Effector memory CD4-positive, alpha-beta T cell (primary cell): ENCODE measurements around the gene ZNF678.
"Not testable (repeated sequence)": the region's sequence is repeated elsewhere in the genome, so short reads cannot be mapped to it uniquely, and the experiment has no call there.

Experiments used
- DNase-seq, 3 donors: peaks; one replicate each; pipeline ENCODE4 v3.0.0-alpha.2; 2020
- H3K27ac ChIP-seq: 2 replicates; pipeline ENCODE4 v1.7.0; 2013; ENCODE audit warnings: mild to moderate bottlenecking, low read length, moderate library complexity; ENCODE audit not compliant: insufficient read depth, poor library complexity, severe bottlenecking
- H3K27me3 ChIP-seq: replicated peaks from 2 replicates; pipeline ENCODE4 v1.7.0; 2013; ENCODE audit warnings: mild to moderate bottlenecking, low read length; ENCODE audit not compliant: insufficient read depth, control insufficient read depth, poor library complexity, severe bottlenecking
- H3K36me3 ChIP-seq: 2 replicates; pipeline ENCODE4 v1.7.0; 2013; ENCODE audit warnings: mild to moderate bottlenecking, low read length, moderate library complexity; ENCODE audit not compliant: control insufficient read depth, insufficient read depth
- H3K4me1 ChIP-seq: 2 replicates; pipeline ENCODE4 v1.7.0; 2013; ENCODE audit warnings: low read length, mild to moderate bottlenecking; ENCODE audit not compliant: control insufficient read depth, insufficient read depth, poor library complexity, severe bottlenecking
- H3K4me3 ChIP-seq: 2 replicates; pipeline ENCODE4 v1.7.0; 2013; ENCODE audit warnings: low read length, low read depth, mild to moderate bottlenecking; ENCODE audit not compliant: insufficient read depth, poor library complexity, severe bottlenecking
- H3K9me3 ChIP-seq: 2 replicates; pipeline ENCODE4 v1.7.0; 2013; ENCODE audit warnings: mild to moderate bottlenecking, low read length, moderate library complexity; ENCODE audit not compliant: control insufficient read depth

Gene ZNF678

GRCh38 chr1:227551881-227552280 lies 11.5 kb upstream of the ZNF678 start:
- not testable (repeated sequence) for H3K36me3 ChIP-seq, H3K27me3 ChIP-seq, H3K27ac ChIP-seq, H3K4me3 ChIP-seq, H3K4me1 ChIP-seq, H3K9me3 ChIP-seq, DNase-seq

- no peak for DNase-seq
- no peaks in the 10 kb centered on the region for H3K4me1 ChIP-seq
- H3K4me3 ChIP-seq, result no peak overlapping the region
- no peaks in the 10 kb centered on the region for H3K36me3 ChIP-seq
- H3K9me3 ChIP-seq, result no peaks in the 10 kb centered on the region
- H3K27me3 ChIP-seq, result peaks cover 3% of the 10 kb centered on the region
- no peak overlapping the region for H3K27ac ChIP-seq
These were observed 7.1 kb upstream of the ZNF678 start for GRCh38 chr1:227556288-227556687.

GRCh38 chr1:227557962-227558725 lies 5.2 kb upstream of the ZNF678 start:
- Histone ChIP-seq H3K27ac (no peak overlapping the region), H3K36me3 (no peaks in the 10 kb centered on the region), H3K4me3 (no peak overlapping the region), H3K9me3 (no peaks in the 10 kb centered on the region), H3K4me1 (no peaks in the 10 kb centered on the region), H3K27me3 (peaks cover 3% of the 10 kb centered on the region)
- DNase-seq, result no peak

- Histone ChIP-seq H3K36me3 (no peaks in the 10 kb centered on the region), H3K4me3 (no peak overlapping the region), H3K9me3 (no peaks in the 10 kb centered on the region), H3K27me3 (peaks cover 3% of the 10 kb centered on the region), H3K27ac (no peak overlapping the region), H3K4me1 (no peaks in the 10 kb centered on the region)
- DNase-seq, result no peak
These were observed 4.6 kb upstream of the ZNF678 start for GRCh38 chr1:227558732-227559262.

- Histone ChIP-seq H3K4me3 (no peak overlapping the region), H3K27me3 (peaks cover 3% of the 10 kb centered on the region), H3K4me1 (no peaks in the 10 kb centered on the region), H3K27ac (no peak overlapping the region), H3K9me3 (no peaks in the 10 kb centered on the region), H3K36me3 (no peaks in the 10 kb centered on the region)
- no peak for DNase-seq
These were observed 3.9 kb upstream of the ZNF678 start for GRCh38 chr1:227559499-227559898.

GRCh38 chr1:227559926-227560325 lies 3.4 kb upstream of the ZNF678 start:
- Histone ChIP-seq H3K27me3 (peaks cover 3% of the 10 kb centered on the region), H3K4me3 (no peak overlapping the region), H3K27ac (no peak overlapping the region), H3K36me3 (no peaks in the 10 kb centered on the region), H3K4me1 (no peaks in the 10 kb centered on the region), H3K9me3 (no peaks in the 10 kb centered on the region)
- DNase-seq, result no peak

GRCh38 chr1:227560393-227561173 lies 2.8 kb upstream of the ZNF678 start:
- no peaks in the 10 kb centered on the region for H3K9me3 ChIP-seq
- no peaks in the 10 kb centered on the region for H3K36me3 ChIP-seq
- H3K4me1 ChIP-seq, result no peaks in the 10 kb centered on the region
- H3K27ac ChIP-seq, result no peak overlapping the region
- no peak for DNase-seq
- no peak overlapping the region for H3K4me3 ChIP-seq
- H3K27me3 ChIP-seq, result peaks cover 3% of the 10 kb centered on the region

GRCh38 chr1:227561241-227561907 lies 2.0 kb upstream of the ZNF678 start:
- H3K4me3 ChIP-seq, result no peak overlapping the region
- no peaks in the 10 kb centered on the region for H3K36me3 ChIP-seq
- no peak for DNase-seq
- no peak overlapping the region for H3K27ac ChIP-seq
- H3K4me1 ChIP-seq, result no peaks in the 10 kb centered on the region
- peaks cover 3% of the 10 kb centered on the region for H3K27me3 ChIP-seq
- H3K9me3 ChIP-seq, result no peaks in the 10 kb centered on the region

- Histone ChIP-seq H3K36me3 (no peaks in the 10 kb centered on the region), H3K4me1 (no peaks in the 10 kb centered on the region), H3K4me3 (no peak overlapping the region), H3K9me3 (no peaks in the 10 kb centered on the region), H3K27me3 (peaks cover 3% of the 10 kb centered on the region), H3K27ac (no peak overlapping the region)
- DNase-seq, result no peak
These were observed 1.3 kb upstream of the ZNF678 start for GRCh38 chr1:227562037-227562436.

- no peak overlapping the region for H3K27ac ChIP-seq
- no peaks in the 10 kb centered on the region for H3K9me3 ChIP-seq
- peak overlapping the region; percentile 73 for H3K4me3 ChIP-seq
- H3K27me3 ChIP-seq, result peaks cover 3% of the 10 kb centered on the region
- H3K36me3 ChIP-seq, result no peaks in the 10 kb centered on the region
- H3K4me1 ChIP-seq, result no peaks in the 10 kb centered on the region
- DNase-seq, result no peak
These were observed 428 bp upstream of the ZNF678 start for GRCh38 chr1:227562933-227563323.
